NCI-H146 (cell line): ENCODE measurements around the gene KDM4B.

Experiments
- DNase-seq: peaks from one replicate; lab custom pipeline; 2025; lab: John Stamatoyannopoulos, UW

Gene KDM4B

DNA sequence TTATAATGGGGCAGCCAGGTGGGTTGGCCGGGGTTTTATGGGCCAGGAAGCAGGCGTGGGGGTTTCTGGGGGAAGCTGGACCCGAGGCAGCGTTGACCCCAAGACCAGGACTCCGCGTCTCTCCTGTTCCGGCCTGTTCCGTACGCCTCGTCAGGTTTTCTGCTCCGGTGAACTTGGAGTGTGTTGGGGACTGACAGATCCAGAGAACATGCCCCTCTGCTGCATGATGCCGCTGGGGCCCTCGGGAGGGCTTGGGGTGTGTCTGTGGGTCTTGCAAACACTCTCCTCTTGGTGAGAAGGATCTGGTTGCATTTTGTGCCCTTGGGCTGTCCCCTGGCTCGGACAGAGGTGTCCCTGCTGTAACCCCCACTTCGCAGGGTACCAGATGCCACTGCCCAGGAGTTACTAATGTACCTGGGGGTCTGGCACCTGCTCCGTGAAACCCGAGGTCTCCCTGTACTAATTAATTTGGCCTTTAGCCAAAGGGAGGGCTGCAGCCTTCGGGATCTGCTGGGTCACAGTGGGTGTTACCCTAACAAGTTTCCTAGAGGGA lies 15.6 kb downstream of the KDM4B start:
- DNase-seq, result no peak

GRCh38 chr19:4985551-4985991 lies 16.7 kb downstream of the KDM4B start:
- no peak for DNase-seq

DNA sequence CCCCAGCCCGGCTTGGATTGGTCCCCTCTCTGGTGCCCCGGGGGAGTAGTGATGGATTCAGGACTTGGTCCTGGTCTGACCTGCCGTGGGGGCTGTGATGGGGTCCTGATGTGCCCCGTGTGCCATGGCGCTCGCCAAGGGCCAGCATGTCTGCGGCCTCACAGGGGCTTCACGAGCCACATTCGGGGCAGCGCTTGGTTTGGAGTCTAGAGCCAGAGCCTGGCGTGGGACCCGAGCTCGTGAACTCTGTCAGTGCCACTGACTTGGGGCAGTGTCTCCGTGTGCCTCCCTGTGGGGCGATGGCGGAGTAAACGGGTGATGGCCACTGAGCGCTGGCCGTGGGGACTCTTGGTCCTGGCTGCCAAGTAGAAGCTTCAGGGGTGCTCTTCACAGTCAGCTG lies 17.1 kb downstream of the KDM4B start:
- no peak for DNase-seq

DNA sequence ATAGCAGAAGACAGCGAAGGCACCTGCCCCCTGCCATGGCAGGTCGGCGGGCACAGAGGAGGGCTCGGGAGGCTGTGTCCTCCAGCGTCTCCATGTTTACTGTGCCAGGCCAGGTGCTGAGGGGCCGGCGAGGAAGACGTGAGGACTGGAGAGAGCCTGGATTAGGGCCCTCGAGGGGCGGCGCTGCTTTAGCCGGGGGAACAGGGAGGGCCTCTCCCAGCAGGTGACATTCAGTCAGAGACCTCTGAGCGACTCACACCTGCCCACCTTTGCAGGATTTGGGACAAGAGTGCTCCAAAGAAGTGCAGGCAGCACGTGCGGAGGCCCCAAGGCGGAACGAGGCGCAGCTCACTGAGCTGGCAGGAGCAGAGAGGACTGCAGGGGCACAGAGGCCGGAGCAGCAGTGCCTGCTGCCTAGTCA lies 17.6 kb downstream of the KDM4B start:
- no peak for DNase-seq

DNA sequence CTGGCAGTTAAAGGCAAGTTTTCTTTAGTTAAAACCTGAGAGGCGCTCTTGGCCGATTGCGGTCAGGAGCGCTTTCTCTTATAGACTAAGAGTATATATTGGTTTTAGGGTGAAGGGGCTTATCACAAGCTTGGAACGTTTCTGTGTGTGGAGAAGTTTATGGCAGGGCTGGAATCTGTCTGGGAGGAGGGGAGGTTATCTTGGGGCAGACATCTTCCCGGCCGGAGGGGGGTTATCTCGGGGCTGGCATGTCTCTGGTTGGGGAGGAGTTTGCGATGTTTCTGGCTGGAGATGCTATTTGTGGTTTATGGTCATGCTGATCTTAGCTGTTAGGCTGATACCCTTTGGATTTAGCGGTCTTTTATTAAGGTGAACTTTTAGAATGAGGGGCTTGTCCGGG lies 18.3 kb downstream of the KDM4B start:
- no peak for DNase-seq

DNA sequence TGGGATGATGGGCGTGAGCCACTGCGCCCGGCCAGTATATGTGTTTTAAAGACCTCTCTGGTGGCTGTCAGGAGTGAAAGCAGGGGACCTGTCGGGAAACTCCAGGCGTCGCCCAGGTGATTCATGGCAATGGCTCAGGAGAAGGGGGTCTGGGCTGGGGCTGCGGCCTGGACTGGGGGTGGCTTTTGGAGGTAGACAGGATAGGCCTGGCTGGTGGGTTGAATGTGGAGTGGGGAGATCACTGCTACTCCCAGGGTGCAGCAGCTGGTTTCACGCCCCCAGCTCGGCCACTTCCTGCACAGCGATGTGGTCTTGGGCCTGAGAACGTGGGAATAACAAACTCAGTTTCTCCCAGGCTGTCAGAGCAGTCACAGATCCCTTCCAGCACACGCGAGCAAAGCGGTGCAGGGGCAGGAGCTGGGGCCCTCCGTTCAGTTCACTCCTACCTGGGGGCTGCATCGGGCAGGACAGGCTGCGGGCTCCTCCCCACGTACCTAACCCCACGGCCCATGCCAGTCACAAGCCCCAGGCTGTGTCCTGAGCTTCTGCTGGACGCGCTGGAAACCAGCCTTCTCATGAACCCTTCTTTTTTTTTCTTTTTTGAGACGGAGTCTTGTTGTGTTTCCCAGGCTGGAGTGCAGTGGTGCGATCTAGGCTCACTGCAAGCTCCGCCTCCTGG lies 18.9 kb downstream of the KDM4B start:
- no peak for DNase-seq

DNA sequence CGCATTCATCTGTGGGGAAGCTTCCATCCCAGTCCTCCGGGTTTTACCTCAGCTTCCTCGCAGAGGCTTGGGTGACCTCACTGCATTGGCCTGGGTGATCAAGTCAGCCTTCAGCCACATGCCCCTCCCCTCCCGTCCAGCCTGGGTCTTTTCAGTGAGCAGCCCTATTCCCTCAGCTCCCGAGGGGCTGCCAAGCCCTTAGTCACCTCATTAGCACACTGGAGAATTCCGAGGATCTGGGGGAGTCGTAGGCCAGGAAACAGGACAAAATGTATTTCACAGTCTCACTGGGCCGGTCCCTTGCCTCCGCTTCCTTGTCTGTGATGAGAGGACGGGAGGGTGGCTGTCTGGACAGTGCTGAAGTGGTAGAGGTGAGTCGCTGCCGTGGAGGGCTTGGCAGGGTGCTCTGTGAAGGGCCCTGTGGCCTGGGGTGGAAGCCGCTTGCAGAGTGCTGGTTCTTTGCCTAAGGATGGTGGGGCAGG lies 19.9 kb downstream of the KDM4B start:
- DNase-seq, result no peak

GRCh38 chr19:4990306-4990705 lies 21.4 kb downstream of the KDM4B start:
- DNase-seq, result no peak

GRCh38 chr19:4991538-4991937 lies 22.6 kb downstream of the KDM4B start:
- DNase-seq, result no peak

- no peak for DNase-seq
Observed at GRCh38 chr19:4991996-4992698, 23.2 kb downstream of the KDM4B start.

DNA sequence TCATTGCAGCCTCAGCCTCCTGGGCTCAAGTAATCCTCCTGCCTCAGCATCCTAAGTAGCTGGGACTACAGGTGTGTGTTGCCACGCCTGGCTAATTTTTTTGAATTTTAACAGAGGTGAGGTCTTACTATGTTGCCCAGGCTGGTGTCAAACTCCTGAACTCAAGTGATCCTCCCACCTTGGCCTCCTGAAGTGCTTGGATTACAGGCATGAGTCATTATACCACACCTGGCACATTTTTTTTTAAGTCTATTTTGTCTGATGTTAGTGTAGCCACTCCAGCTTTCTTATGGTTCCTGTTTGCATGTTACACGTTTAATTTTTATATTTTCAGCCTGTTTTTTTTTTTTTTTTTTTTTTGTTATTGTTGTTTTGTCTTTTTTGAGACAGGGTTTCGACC lies 24.8 kb downstream of the KDM4B start:
- DNase-seq, result no peak

GRCh38 chr19:4996701-4997100 lies 27.8 kb downstream of the KDM4B start:
- DNase-seq, result no peak

DNA sequence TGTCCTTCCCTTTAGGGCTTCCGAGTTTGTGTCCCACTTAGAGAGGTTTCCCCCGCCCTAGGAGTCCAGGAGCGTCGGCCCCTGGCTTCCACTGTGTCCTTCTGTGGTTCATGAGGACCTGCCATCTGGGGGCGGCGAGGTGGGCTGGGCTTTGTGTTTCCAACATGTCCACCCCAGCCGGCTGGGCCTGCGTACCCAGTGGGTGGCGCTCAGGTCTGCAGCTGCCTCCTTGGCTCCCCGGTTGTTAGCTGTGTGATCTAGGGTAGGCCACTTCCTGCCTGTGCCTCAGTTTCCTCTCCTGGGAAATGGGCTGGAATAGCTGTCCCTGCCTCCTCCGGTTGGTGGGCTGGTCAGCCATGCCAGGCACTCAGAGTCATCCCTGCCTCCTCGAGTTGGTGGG lies 28.4 kb downstream of the KDM4B start:
- no peak for DNase-seq

GRCh38 chr19:5000120-5000611 lies 31.3 kb downstream of the KDM4B start:
- DNase-seq, result no peak

GRCh38 chr19:5001615-5002014 lies 32.7 kb downstream of the KDM4B start:
- DNase-seq, result peak; percentile 16

DNA sequence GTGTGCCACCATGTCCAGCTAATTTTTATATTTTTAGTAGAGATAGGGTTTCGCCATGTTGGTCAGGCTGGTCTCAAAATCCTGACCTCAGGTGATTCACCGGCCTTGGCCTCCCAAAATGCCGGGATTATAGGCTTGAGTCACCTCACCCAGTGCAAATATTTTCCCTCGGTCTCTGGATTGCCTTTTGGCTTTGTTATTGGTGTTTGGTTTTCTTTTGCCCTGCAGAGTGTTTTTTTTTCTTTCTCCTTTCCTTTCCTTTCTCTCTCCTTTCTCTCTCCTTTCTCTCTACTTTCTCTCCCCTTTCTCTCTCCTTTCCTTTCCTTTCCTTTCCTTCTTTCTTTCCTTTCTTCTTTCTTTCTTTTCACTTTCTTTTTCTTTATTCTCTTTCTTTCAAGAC lies 33.2 kb downstream of the KDM4B start:
- DNase-seq, result no peak

GRCh38 chr19:5003781-5004180 lies 34.9 kb downstream of the KDM4B start:
- DNase-seq, result no peak

DNA sequence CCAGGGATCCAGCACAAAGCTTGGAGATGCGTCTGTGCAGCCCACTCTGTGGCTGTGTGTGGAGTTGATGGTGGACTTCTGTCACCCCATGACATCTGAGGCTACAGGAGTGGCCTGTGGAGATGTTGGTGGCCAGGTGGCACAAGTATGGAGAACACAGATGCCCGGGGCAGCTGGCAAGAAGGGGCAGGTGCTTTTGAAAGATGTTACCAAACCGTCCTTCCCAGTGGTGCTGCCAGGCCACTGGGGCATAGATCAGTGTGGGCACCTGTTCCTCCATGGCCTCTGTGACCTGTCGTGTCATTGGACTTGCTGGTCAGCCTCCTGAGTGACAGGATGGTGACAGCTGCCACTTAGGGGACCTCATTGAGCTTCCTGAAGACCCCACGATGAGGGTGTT lies 36.2 kb downstream of the KDM4B start:
- DNase-seq, result no peak

DNA sequence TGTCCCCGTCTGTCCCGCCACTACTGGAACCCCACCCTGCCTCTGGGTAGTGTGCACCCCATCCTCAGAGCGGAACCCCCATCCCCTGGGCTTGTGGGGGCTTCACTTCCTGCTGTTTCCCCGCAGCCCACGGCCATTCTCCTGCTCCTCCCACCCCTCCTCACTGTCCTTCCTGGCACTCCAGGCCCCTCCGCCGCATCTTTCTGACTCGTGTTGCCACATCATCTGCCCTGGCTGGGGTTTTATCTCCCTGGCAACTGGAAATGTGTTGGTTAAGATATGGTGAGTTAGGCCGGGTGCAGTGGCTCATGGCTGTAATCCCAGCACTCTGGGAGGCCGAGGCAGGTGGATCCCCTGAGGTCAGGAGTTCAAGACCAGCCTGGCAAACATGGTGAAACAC lies 37.3 kb downstream of the KDM4B start:
- DNase-seq, result no peak

DNA sequence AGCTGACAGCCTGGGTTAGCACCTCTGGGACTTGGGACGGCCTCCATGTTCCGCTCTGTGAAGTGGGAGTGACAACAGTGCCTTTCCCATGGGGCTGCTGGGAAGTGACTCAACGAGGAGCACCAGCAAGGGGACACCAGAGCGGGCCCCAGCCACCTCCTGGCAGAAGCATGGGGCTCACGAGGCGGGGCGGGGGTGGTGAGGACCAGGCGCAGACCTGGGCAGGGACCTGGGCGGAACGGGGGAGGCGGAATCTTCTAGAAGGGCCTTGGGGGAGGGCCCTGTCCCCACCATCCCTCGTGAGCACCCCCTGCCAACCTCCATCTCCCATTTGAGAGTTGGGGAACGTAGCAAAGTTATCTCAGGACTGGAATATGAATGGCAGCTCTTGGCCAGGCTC lies 37.9 kb downstream of the KDM4B start:
- no peak for DNase-seq

DNA sequence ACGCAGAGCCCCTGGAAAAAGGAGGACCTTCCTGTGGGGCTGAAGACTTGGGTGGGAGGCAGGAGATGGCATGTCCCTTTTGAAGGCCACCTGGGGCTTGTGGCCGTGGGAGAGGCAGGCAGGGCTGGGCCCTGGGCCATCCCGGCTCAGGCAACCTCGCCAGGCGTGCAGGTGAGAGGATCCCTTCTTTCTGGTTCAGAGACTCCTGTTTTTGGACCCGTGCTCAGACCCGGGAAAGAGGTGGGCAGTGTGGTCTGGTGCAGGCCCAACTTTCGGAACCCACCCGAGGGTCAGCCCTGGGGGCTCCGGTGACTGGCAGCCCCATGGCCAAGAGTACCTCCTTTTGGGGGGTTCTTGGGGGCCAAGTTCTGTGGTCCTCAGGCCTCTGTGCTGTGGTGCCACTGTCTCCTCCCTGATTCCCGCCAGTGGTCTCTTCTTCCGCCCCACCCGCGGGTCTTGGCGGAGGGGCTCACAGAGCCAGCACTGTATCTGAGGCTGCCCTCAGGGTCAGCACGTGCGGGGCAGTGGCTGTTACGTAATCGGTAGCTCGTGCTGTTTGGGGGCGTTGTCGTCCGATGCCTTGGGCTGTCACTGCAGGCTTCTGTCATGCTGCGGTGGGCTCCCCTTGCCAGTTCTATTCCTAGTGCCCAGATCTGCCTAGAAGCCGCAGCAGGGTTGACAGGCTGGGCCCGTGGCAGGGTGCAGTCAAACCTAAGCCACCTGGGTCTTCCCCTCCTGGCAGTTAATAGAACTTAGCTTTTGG lies 42.7 kb downstream of the KDM4B start:
- DNase-seq, result no peak

DNA sequence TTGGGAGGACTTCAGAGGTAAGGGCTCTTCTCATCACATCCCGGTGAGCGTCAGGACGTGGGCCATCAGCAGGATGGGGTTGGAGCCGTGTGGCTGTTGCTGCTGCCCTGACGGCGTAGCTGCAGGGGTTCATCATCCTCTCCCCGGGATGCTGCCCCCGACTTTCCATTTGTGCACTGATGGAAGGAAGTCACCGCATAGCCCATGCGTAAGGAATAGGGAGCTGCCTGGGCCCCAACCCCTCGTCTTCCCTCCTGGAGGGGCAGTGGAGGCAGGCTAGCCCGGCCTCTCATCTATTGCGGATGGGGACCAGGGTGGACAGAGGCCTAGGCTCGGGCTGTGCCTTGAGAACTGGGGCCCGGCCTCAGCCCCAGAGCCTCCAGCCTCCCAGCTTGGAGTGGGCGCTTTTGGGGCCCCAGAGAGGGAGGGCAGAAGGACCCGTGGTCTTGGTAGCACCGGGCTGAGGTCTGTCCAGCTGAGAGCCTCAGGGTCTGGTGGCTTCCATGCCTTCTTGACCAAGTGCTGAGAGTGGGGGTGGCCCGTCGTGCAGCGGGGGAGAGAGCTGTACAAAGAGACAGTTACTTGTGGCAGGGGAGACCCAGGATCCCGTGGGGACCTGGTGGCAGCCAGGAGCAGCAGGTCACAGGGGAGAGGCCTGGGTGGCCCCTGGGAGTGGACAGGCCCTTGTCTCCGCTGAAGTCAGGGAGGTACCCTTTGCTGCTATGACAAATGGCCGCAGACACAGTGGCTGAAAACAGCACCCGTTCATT lies 44.0 kb downstream of the KDM4B start:
- no peak for DNase-seq
